Neural cell (in vitro differentiated cells): Measurements from ENCODE around the gene GDF11.

Experiments used
- CTCF ChIP-seq: fragments of 450-650 bp; IDR thresholded peaks from 2 replicates; pipeline ENCODE4 v1.5.1; 2014; ENCODE audit warnings: antibody characterized with exemption, mild to moderate bottlenecking, moderate library complexity; ENCODE audit not compliant: poor library complexity, severe bottlenecking
- EZH2 ChIP-seq: fragments of 200-600, 300-800 bp; shearing (Covaris generic), sonication (generic); IDR thresholded peaks from 2 replicates; pipeline ENCODE4 v1.6.1; 2014; ENCODE audit warnings: antibody characterized with exemption, low read length, borderline replicate concordance, mild to moderate bottlenecking; ENCODE audit not compliant: insufficient read depth, poor library complexity, severe bottlenecking
- POLR2AphosphoS5 ChIP-seq: IDR thresholded peaks from 2 replicates; pipeline ENCODE4 v1.6.1; 2012
- RAD21 ChIP-seq: fragments of 450-650 bp; conservative IDR thresholded peaks from 2 replicates; pipeline ENCODE4 v1.6.1; 2014; ENCODE audit warnings: antibody characterized with exemption, mild to moderate bottlenecking, moderate library complexity
- TAF1 ChIP-seq: IDR thresholded peaks from 2 replicates; pipeline ENCODE4 v1.6.1; 2012; ENCODE audit warnings: low read depth

GRCh38 chr12:55724940-55725309 is 18.0 kb upstream of the GDF11 start:
- TF ChIP-seq CTCF (peak; percentile 25), EZH2 (no peak), POLR2AphosphoS5 (no peak), RAD21 (no peak), TAF1 (no peak)
